ENCODE data around the gene OR52K1.

Gene OR52K1

DNA sequence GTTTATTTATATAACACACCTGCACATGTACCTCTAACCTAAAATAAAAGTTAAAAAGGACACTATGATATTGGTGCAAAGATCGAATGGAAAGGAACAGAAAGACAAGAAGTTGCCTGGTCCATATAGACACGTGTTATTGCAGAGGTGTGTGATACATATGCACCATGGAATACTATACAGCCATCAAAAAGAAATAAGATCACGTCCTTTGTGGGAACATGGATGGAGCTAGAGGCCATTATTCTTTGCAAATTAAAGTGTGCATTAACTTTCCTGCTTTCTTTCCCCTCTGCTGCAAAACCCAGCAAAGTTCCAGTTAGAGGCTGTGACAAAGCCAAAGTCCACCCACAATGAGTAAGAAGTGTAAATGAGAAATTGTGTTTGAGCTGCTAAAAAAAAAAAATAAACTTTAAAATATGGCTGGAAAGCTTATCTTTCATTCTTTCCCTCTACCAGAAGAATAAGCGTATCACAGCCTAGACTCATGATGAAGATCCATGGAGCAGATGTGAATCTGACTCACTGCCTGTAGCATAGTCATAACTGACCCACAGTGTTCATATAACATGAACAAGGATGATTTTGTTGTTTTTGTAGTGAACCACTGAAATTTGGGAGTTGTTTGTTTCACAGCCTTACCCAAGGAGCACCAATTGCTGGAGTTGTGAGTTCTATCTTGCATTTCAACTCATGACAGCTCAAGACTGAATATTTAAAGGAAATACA is 9.6 kb downstream of the OR52K1 start:
- no peak for DNase-seq

DNA sequence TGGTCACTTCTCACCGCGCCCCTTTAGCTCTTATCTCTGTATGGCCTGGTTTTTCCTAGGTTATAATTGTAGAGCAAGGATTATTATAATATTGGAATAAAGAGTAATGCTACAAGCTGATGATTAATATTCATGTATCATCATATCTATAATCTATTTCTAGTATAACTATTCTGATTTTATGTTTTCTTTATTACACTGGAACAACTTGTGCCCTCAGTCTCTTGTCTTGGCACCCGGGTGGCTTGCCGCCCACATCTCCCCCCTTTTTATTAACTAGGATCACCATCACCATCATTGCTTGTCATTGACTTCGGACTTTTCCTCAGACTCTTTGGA is 11.0 kb downstream of the OR52K1 start:
- no peak for DNase-seq

DNA sequence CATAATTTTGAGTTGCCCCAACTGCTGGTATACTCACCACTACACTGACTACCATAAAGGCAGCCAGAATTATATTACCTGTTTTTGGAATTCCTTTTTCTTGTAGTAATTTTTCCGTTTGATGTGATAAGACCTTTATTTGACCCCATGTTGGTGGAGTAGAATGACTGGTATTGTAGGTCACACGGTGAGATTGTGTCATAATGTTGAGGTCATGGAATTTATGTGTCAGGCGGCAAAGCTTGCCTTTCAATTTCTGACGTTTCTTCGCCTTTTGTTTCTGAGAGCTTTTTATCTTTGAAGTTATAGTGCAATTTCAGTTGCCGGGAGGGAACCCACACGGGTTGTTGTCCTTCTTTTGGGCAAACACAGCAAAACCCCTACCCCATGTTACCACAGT is 13.0 kb downstream of the OR52K1 start:
- no peak for DNase-seq

DNA sequence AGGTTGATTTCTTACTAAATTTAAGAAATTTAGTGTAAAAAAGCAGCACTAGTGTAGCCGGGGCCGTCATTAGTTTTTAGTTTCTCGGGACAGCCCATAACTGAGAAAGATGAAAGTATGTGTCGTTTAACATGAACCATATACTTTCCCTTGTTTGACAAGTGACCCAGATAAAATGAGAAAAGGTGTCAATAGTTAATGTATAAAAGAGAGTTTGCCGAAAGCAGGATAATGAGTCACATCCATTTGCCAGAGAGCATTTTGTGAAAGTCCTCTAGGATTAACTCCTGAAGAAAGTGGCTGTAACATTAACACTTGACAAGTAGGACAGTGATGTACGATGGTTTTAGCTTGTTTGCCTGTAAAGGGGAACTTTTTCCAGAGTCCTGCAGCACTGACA is 13.5 kb downstream of the OR52K1 start:
- no peak for DNase-seq

DNA sequence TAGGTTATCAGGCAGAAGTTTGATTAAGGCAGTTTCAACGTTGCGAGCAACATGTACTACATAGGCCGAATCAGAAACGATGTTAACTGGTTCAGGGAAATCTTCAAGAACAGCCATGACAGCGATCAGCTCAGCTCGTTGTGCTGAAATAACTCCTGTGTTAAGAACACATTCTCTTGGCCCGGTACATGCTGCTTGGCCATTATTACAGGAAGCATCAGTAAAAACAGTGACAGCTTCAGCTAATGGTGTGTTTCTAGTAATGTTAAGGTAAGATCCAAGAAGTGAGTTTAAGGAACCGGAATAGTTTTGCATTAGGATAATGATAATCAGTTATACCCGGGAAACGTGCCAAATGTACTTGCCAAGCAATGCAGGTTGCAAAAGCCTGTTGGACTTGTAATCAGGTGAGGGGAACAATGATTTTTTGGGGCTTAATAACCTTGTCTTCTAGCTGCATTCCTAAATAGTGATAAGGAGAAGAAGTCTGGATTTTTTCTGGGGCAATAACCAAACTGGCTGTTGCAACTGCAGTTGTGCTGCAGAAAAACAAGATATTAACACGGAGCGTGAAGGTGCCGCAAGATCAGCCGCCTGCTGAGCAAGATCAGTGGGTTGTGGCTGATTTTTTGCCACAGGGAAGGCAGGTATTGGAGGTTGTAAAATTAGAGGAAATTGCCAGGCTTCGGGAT is 14.3 kb downstream of the OR52K1 start:
- DNase-seq = peak; percentile 21

DNA sequence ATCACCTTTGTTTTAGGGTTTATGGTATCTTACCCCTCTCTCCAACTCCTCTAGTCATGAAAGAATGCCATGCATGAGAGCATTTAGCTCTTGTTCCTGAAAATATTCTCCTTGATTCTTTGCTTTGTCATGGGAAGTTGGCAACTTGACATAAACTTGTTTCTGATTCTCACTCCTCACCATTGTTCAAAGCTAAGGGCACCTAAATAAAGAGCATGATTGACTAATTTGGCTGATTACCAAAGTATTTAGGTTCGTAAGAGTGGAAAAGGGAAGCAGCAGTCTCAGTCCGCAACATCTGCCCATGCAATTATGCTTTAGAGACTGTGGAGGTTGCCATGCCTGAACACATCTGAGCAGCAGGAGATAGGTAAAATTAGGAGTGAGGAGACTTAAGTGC is 26.4 kb downstream of the OR52K1 start:
- DNase-seq = peak; percentile 89

DNA sequence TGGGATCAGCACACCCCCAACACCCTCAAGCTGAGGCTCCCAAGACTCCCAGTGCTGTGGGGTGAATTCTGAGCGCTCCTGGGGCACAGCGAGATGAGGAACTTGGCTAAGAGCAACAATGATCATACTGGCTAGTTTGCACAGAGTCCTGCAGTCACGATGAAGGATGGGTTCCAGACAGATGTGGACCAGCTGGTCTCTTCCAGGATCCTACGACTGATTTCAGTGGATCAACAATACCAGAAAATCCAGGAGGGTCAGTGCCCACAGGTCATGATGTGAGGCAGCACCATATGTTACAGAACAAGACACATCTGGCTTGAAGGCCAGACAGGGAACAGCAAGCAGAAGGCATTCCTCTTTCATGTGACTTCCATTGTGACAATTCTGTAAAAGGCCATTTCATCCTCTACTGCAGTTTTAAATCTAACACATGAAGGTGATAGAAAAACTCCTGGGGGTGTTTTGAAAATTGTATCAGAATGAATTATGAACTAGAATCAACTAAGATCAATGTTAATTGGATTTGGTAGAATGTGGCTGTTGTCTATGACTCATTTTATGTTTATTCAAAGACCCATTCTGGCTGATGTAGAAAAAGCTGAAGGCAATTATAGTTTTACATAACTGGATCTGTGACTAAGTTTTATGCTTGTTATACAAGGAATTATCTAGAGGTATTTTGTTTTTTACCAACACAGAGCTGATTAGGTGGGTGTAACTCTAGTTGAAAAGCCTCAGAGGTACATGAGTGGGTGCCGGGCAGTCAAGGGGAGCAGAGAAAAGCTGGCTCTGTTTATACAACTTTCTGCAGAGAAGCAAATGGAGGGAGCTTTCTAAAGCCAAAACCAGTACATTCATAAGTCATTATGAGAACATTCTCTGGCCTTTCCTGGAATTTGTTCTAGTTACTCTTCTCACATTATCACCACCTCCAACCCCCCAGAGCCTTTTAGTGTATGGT is 29.1 kb downstream of the OR52K1 start:
- no peak for DNase-seq

DNA sequence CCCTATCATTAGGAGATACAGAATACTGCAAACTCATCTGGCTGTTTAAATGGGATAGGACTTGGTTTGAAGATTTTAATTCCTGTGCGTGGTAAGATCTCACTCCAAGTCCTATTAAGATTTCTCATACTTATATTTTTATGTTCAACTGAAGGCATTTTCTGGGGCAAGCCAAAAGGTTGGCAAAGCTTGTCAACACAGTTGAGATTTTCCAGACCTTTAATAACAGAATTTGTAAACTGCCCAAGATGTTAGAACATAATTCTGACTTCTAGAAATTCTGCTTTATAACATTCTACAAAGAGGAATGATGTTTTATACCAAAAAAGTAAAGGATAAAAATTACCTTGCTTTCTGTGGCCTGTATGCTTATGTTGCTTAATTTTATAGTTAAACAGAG is 31.8 kb downstream of the OR52K1 start:
- DNase-seq = no peak

DNA sequence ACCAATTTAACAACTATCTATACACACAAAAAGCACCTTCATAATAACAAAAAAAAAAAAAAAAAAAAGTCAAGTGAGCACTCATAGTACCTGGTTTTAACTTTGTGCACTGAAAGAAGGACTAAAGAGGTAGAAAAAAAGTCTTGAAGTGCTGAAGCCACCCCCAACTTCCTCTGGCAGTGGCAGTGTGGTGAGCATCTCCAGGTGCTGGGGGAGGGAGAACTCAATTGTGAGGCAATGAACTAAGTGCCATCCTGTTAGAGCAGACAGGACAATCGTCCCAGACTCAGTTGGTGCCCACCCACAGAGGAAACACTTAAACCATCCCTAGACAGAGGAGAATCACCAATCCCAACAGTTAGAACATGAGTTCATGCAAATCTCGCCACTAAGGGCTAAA is 39.9 kb downstream of the OR52K1 start:
- DNase-seq = no peak

DNA sequence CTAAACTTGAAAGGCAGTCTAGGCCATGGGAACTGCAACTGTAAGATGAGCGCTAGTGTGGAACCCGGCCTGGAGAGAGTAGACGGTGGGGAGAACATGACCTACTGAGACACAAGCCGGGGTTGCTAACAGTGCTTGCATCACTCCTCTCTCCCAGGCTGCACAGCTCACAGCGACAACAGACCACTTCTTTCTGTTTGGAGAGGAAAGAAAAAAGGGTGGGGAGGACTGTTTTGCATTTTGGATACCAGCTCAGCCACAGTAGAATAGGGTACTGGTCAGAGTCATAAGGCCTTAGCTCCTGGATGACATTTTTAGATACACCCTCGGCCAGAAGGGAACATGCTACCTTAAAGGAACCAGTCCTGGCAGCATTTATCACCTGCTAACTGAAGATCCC is 40.3 kb downstream of the OR52K1 start:
- DNase-seq = no peak

DNA sequence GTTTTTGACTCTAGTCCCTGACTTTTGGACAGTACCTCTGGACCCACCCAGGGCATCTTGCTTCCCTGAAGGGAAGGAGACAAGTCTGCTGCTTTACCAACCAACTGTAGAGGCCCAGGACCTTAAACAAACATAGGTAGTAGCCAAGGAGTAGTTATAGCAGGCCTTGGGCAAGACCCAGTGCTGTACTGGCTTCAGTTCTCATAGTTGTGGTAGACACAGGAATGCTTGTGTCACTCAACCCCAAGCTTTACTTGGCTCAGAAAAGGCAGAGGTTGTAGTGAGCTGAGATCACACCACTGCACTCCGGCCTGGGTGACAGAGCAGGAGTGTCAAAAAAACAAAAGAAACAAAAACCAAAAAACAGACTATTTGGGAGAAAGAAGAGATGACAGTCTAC is 41.2 kb downstream of the OR52K1 start:
- no peak for DNase-seq

DNA sequence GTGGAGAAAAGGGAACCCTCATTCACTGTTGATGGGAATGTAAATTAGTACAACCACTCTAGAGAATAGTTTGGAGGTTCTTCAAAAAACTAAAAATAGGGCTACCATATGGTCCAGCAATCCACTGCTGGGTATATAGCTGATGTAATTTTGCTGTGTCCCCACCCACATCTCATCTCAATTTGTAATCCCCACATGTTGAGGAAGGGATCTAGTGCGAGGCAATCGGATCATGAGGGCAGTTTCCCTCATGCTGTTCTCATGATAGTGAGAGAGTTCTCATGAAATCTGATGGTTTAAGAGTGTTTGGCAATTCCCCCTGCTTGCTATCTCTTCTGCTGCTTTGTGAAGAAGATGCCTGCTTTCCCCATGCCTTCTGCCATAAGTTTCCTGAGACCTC is 45.5 kb downstream of the OR52K1 start:
- DNase-seq = no peak

DNA sequence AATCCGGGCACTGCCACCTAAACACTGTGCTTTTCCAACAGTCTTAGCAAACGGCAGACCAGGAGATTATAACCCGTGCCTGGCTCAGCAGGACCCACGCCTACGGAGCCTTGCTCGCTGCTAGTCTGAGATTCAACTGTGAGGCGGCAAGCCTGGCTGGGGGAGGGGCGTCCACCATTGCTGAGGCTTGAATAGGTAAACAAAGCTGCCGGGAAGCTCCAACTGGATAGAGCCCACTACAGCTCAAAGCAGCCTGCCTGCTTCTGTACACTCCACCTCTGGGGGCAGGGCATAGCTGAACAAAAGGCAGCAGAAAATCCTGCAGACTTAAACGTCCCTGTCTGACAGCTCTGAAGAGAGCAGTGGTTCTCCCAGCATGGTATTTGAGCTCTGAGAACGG is 49.2 kb downstream of the OR52K1 start:
- peak; percentile 21 for DNase-seq

DNA sequence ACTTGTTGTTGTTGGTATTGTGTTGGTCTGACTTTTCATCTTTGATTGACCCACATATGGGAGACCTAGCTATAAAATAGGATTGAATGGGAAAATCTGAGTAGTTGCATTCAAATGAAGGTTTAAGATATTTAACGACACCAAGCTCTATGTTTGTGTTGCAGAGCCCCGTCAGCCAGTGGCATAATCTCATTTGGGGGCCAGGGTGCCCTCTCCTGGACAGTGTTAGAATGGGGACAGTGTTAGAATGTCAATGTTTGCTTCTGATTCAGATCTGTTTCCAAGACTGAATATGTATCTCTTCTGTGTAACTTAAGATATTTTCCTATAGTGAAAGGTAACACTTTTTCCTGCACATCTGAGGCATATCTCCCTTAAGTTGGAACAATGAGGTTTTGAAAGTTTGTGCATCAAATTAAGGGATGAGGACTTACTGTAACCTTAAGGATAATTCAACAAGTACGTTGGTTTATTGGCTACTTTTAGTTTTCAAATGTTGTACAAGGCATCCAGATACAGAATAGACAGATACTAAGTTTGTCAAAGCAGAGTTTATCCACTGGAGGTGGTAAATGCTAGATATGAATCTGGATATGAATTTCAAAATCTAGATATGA is 57.3 kb downstream of the OR52K1 start:
- DNase-seq = peak; percentile 17

DNA sequence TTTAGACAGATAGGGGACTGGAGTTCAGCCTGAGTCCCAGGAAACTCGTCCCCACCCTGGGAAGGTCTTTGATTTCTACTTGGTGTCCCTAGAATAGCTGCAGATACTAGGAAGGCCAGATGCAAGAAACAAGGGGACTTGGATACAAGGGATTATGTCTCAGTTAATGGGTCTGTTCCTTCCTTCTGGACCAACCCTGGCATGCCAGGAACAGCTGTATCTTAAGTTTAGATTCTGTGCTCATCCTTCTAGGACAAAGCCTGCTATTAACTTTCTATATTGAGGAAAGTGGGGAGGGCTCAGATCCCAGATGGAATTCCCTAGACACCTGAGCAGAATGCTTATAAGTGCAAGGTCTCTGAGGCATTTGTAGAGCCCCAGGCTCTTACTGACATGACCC is 58.6 kb downstream of the OR52K1 start:
- DNase-seq = no peak

Data from DMS79 treated with DMSO at 0.1 percent for 48 hours (cell line).